ENCODE results near the gene NTM.

DNA sequence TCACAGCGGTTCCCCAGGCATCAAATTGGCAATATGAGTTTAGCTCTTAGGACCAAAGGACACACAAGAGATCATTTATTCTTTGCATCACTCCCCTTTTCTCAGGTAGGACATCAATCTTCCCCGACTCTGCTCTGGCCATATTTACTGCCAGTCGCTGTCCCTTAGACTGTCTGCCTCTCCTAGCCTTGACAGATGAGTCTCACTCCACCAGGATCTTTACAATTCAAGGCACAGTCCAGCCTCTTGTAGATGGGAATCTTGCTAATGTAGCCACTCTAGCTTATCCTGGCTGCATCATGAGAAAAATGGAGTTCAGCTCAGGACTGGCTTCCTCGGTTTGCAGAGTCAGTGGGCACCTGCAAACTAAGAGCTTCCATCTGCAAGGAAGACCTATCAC lies 915.2 kb downstream of the NTM start:
- TF ChIP-seq, protein P1, sequence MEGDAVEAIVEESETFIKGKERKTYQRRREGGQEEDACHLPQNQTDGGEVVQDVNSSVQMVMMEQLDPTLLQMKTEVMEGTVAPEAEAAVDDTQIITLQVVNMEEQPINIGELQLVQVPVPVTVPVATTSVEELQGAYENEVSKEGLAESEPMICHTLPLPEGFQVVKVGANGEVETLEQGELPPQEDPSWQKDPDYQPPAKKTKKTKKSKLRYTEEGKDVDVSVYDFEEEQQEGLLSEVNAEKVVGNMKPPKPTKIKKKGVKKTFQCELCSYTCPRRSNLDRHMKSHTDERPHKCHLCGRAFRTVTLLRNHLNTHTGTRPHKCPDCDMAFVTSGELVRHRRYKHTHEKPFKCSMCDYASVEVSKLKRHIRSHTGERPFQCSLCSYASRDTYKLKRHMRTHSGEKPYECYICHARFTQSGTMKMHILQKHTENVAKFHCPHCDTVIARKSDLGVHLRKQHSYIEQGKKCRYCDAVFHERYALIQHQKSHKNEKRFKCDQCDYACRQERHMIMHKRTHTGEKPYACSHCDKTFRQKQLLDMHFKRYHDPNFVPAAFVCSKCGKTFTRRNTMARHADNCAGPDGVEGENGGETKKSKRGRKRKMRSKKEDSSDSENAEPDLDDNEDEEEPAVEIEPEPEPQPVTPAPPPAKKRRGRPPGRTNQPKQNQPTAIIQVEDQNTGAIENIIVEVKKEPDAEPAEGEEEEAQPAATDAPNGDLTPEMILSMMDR (IDR thresholded peaks at IDR 0.05; ENCODE audit: poor library complexity), result no peak
- TF ChIP-seq EZH2 (IDR thresholded peaks at IDR 0.05; ENCODE audit: borderline replicate concordance), result no peak
- no peak for TF ChIP-seq EZH2phosphoT487 (IDR thresholded peaks at IDR 0.05; ENCODE audit: low read depth, severe bottlenecking, unreplicated experiment)

Measured in hepatocyte (in vitro differentiated cells).